HG03280 (cell line): ENCODE measurements around the gene SBNO2.
"Not testable (repeated sequence)": the region's sequence is repeated elsewhere in the genome, so short reads cannot be mapped to it uniquely, and the experiment has no call there.

Experiments used
- ATAC-seq: cut with Tn5 transposase; IDR thresholded peaks from one replicate; pipeline ENCODE4 v1.9.1; 2021; ENCODE audit warnings: mild to moderate bottlenecking, moderate library complexity; ENCODE audit not compliant: unreplicated experiment

The SBNO2 gene

DNA sequence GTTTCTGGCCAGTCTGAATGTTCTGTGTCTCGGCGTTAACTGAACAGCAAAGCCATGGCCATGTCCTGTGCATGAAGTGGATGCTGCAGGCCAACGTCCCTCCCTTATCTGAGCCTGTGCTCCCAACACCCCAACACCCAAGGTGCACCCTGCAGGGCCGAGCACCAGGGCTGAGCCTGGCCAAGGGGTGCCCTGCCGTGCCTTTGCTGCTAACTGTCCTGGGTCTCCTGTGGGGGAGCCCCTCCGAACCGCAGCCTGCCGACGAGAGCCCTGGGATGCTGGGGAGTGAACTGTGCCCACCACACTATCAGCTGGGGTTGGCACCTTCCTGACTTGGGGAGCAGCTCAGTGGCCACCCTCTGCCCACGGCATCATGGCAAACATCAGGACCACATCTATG lies 52.7 kb downstream of the SBNO2 start:
- ATAC-seq = no peak

- no peak for ATAC-seq
Measured at GRCh38 chr19:1119475-1120217, 54.4 kb downstream of the SBNO2 start.

GRCh38 chr19:1118999-1119398 lies 55.1 kb downstream of the SBNO2 start:
- no peak for ATAC-seq

GRCh38 chr19:1117654-1118053 lies 56.4 kb downstream of the SBNO2 start:
- no peak for ATAC-seq

GRCh38 chr19:1116726-1117581 lies 57.1 kb downstream of the SBNO2 start:
- no peak for ATAC-seq

GRCh38 chr19:1115646-1116420 lies 58.2 kb downstream of the SBNO2 start:
- no peak for ATAC-seq

GRCh38 chr19:1114728-1115127 lies 59.3 kb downstream of the SBNO2 start:
- ATAC-seq = not testable (repeated sequence)

DNA sequence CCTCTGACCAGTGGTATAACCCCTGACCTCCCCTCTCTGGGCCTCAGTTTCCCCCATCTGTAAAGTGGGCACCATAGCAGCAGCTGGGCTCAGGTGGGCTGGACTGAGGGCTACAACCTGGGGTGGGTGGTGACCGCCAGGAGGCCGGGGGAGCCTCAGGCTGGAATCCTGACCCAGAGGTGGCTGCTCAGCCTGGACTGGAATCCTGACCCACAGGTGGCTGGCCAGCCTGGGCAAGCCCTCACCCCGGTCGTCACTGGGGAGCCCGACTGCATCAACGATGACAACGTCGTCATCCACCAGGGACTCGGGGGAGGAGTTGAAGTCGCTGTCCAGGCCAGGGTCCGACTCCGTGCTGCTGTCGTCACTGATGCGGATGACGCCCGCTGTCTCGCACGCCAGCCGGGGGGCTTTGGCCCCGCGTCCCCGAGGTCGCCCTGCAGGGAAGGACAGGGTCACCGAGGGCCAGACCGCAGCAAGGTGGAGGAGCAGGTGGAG lies 60.0 kb downstream of the SBNO2 start:
- no peak for ATAC-seq

DNA sequence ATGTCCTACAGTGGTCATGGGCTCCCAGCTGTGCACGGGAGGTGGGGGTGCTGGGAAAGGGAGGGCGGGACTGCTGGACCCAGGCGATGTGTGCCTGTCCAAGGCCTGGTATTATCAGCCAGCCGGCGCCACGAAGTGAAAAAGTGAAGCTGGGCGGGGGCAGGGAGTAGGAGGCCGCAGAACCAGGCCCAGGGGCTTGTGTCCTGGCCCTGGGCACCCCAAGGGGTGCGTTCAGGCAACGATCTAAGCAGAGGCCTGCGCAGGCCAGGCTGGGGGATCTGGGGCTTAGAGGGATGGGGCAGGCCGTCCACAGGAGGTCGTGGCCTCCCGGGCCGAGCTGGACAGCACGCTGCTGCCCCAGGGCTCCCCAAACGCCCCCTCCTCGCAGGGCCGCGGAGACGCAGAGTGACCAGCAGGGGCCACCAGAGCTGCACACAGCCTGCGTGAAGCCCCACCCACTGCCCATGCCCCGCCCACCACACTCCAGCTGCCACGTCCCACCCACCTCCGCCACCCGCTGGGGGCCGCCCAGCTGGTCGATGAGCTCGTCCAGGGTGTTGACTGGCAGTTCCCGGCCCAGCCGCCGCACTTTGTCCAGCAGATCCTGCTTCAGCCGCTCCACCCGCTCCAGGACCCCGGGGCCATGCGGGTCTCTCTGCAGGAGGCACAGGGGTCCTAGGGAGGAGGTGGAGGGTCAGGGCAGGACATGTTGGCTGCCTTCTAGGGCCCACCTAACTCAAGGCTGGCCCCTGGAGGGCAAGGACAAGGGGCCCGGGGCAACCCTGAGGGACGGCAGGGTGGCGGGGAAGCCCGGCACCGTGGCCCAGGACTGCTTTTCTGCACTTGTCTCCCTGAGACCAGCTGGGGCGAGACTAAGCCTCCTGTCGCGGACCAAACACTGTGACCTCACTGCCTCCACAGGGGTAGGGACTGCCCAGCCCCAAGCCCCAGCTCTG lies 60.8 kb downstream of the SBNO2 start:
- peak; percentile 57 for ATAC-seq

DNA sequence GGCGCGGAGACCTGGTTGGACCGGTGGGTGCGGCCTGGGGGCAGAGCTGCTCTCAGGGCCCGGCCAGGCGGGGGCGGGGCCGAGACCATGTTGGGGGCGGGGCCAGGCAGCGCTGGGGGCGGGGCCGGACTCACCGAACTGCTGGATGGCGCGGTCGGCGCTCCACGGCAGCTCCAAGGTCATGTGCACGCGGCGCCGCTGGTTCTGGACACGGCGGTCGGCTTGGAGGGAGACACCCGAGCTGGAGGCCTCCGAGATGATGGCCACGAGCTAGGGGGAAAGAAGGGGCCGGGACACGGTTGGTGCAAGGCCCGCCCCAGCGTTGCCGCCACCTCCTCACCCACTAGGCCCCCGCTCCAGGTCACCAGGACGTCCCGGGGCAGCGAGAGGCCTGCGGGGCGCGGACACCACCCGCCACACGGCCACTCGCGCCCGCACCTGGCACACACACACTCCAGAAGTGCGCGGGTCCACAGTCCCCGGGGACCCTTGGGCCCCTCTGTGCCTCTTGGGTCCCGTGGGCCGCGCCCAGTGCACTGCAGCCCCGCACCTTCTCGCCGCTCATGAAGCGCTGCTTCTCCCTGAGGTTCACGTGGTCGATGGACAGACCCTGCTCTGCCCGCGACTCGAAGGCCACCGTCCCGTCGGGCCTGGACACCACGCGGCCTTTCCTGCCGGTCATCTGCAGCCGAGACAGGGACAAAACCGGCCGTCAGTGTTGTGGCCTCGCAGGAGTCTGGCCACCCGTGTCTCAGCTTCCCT lies 61.6 kb downstream of the SBNO2 start:
- no peak for ATAC-seq

DNA sequence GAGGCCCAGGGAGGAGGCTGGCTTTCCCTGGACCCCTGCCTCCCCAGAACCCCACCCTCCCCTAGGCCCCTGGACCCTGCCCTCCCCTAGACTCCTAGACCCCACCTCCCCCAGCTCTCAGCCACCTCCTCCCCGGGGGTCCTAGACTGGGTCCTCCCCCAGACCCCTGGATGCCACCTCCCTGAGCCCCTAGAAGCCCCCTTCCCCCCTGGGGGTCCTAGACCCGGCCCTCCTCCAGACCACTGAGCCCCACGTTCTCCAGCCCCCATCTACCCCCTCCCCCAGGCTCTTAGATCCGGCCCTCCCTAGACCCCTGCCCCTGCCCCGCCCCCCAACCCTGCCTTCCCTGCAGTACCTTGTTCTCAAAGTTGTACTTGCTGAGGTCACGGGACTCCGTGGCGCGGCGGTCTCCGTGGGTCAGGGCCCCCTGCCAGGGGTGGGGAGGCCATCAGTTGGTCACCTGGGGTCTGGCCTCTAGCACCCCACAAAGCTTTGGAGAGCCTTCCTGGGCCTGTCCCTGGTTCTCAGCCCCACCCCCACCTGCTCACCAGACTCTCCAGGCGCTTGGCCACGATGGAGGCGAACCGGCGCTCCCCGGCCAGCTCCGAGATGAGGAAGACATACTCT lies 62.3 kb downstream of the SBNO2 start:
- ATAC-seq = no peak

- no peak for ATAC-seq
Measured at GRCh38 chr19:1110809-1111640, 63.0 kb downstream of the SBNO2 start.

- ATAC-seq = no peak
Measured at GRCh38 chr19:1109697-1110671, 64.1 kb downstream of the SBNO2 start.

DNA sequence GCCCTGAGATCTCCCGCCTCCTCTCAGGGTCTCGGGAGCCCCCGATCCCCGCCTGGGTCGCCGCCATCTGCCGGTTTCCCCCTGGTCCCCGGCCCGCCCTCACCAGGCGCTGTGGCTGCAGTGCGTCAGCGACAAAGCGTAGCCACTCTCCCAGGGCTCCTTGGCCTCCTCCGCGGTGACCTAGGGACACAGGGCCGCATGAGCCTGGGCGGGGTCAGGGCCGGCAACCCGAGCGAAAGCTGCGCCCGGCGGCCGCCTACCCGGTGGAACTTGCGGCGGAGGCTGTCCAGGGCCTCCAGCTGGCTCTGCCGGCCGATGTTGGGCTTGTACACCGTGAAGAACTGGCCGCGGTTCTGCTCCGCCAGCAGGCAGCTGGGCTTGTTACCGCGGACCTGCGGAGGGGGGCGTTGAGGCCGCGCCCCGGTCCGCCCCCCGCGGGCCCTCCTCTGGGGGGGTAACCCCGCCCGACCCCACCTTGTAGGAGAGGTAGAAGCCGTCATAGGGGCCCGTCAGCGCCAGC lies 65.0 kb downstream of the SBNO2 start:
- ATAC-seq = no peak

DNA sequence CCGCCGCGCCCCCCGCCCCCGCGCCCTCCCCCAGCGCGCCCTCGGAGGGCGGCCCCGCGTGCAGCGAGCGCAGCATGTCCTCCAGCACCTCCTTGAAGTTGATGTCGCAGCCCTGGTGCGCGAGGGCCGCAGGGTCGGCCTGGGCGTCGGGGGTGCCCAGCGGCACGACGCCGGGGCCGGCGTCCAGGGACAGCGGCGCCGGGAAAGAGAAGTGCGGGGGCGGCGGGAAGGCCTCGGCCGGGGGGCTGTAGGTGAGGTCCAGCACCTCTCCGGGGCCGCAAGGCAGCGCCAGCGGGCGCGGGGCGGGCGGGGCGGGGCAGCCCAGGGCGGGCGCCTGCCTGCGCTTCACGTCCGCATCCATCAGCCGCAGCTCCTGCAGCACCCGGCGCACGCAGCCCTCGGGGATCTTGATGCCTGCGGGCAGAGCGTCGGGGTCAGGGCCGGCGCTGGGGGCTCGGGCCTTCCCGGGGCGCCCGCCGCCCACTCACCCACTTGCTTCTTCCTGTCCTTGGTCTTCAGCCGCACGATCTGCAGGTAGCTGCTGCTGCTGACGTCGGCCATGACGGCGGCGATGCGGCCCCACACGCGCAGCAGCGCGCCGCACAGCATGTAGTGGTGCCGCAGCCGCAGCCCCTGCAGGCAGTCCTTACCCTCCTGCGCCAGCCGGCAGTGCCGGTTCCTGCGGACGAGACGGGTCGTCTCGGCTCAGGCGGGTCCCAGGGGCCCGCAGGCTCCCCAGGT lies 65.6 kb downstream of the SBNO2 start:
- ATAC-seq = no peak

- ATAC-seq = no peak
Measured at GRCh38 chr19:1107661-1108261, 66.3 kb downstream of the SBNO2 start.
